NK-92 treated with Interleukin-12 subunit alpha and Interleukin-12 subunit beta, amount 100 ng/mL, for 24 hours (cell line): ENCODE results near the gene BCL10.

Source experiments
- DNase-seq: peaks from one replicate; lab custom pipeline; 2025; lab: John Stamatoyannopoulos, UW

The BCL10 gene

DNA sequence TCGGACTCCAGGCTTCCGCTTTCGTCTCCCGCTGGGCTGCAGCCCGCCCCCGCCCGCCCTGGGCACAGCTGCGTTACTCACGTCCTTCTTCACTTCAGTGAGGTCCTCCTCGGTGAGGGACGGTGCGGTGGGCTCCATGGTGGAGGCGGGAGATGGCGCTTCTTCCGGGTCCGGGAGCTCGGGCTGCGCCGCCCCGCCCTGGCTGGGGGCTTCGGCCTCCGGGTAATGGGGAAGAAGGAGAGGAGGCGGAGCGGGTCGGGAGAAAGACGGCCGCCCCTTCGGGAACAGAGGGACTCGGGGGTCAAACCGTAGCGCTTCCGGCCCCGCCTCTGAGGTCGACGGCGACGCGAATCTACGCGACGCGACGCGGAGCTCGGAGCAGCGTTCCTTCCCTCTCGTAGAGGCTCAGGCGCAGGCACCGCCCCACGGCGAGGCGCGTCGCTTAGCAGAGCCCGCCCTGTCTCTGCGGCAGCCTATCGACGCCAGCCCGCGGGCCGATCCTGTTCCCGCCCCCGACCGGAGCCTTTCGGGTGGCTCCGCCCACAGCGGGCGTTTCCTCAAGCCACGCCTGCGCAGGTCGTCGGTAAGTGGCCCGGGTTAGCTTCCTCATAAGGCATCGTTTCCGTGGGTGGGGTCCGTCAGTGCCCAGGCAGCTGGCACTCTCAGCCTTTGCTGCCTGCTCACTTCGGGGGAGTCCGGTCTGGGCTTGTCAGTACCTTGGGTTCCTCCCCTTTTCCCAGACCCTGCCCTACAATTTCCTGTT, at the start of gene BCL10:
Gene BCL10 (minus strand): TSS at position 418 of the 763 bp plus-strand sequence. CDS start 280 bp downstream, at position 138.
- DNase-seq = peak; percentile 97

DNA sequence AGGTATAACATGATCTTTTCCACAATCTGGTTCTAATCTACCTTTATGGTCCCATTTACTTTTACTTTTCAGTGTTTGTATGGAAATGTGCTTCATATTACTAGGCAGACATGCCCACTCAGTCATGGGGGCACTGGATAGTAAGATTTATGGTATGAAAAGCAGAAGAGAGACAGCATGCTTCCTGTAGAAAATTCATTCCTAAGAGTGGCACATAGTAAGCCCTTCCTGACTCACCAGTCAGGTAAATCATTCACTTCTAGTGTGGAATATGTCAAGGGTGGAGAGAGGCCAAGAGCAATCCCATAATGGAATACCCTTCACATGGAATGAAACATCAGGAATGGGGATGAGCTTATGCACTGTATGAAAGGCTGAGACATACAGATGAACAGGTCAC, 49.5 kb upstream of the BCL10 start:
- DNase-seq = no peak

DNA sequence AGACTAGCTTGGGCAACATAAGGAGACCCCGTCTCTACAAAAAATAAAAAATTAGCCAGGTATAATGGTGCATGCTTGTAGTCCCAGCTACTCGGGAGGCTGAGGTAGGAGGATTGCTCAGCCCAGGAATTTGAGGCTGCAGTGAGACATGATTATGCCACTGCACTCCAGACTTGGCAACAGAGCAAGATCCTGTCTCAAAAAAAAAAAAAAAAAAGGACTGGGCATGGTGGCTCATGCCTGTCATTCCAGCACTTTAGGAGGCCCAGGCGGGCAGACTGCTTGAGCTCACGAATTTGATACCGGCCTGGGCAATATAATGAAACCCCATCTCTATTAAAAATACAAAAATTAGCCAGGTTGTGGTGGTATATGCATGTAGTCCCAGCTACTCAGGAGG, 47.3 kb upstream of the BCL10 start:
- DNase-seq = no peak

DNA sequence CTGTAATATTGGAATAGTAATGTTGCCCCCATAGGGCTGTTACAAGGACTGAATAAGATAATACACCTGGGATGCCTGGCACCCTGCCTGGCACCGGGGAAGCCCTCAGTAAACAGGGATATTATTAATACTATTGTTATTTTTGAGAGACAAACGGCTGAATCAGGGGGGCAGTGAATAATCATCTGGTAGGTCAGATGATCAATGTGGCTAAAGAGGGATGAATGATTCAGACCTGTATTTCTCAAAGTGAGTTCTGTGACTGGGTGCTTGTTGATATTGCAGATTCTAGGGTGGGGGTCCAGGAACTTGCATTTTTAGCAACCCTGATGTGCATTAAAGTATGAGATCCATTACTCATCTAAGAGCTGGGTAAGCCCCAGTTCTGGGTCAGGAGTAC, 46.2 kb upstream of the BCL10 start:
- no peak for DNase-seq

DNA sequence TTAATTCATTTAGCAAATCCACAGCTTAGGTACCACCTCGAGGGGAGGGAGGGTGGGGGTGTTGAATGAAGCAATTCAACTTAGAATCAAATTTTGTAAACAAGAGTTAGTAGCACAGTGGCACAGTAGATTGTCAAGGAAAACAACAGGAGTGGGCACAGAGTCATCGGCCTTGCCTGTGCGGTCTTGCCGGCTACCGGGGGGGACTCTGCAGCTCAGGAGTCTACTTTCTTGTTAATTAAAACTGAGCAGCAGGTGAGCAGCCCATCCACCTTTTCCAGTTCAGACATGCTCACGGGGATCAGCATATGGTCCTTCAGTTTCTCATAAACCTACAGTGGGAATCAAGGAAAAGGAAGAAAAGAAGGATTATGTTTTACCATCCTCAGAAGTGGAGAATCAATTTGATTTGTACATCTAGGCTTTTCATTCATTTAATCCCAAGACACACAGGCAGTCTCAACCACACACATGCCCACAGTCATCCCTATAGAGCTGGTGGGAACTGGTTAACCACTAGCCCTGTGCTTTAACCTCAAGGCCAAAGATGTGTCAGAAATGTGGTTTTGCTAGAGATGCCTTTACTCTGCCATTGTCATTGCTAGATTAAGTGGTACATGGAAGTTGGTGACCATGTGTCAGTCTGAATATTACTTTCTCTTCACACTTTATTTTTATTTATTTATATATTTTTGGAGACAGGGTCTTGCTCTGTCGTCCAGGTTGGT, 45.0 kb upstream of the BCL10 start:
- peak; percentile 31 for DNase-seq

DNA sequence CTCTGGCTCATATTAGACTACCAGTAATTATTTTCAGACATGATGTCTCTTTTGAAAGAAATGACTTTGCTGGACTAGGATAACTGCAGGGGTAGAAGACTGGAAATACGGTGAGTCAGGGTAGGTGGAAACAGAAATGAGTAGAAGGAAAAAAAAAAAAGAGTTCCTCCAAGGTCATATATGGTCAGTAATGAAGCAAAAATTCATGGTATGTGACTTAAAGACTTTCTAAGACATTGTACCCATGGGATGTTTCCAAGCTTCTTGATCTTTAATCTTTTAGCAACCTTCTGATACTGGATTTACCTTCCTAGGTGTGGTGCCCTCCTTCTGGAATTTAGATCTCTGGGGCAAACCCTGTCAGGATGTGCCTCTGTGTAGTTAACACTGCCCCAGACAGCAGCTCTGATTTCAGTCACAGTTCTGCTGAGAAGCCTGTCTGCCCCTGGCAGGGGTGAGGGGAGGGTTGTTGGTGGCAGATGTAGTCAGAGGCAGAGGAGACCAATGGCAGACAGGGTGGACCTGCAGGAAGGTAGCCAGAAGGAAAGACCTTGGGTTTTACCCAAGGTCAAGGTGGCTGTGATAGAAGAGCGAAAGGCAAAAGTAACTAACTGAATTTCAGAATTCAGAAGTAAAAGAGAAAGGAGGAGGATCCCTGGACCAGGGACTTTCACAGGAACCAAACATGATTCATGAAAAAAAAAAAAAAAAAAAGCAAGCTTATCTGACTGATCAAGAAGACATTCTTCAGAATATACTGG, 44.1 kb upstream of the BCL10 start:
- DNase-seq = no peak

DNA sequence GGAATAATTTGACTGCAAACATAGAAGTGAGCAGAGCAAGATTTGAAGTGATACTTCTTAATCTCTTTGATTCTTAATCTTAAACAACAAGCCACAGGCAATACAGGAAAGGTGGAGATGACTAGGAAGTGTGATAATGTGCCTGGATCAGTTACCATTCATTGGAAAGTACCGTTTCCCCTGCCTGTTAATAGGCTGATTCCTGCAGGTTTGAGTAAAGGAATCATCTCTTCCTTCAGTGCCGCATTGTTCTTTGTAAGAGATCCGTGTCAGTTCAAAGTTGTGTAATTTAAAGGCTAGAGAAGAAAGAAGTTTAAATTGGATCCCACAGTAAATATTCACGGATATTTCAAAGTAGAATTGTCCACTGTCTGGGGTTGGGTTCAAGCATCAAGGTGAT, 43.5 kb upstream of the BCL10 start:
- DNase-seq = no peak

DNA sequence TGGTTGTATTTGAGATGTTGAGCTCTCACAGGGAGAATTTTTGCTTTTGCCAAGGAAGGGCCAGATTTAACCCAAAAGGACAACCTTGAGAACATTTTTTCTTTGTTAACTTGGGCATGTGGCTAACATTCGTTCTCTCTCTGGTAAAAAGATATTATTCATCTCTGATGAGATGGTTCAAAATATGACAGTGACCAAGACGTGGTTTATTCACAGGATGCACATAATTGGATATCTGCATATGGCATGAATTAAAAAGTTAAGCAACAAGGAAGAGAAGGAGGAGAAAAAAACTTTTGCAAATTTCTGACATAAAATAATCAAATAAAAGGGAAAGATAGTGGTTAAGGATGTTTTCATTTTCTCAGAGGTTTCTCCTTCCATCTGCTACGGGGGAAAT, 43.1 kb upstream of the BCL10 start:
- no peak for DNase-seq

DNA sequence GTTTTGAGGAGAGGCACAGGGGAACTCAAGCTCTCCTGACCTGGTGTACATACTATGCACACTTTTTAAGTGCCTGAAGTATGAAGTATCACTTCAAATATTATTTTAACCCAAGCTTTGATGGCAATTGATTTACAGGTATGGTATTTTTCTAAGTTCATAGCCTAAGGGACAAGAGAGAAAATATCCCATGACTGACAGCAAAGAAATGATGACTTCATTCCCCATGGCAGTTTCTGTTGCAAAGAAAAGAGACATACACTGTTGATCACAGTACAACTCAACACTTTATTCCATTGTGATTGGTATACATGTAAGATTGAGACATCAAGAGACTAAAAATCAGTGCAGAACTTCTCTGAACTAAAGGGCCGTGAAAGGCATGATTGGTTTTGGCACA, 41.8 kb upstream of the BCL10 start:
- no peak for DNase-seq

DNA sequence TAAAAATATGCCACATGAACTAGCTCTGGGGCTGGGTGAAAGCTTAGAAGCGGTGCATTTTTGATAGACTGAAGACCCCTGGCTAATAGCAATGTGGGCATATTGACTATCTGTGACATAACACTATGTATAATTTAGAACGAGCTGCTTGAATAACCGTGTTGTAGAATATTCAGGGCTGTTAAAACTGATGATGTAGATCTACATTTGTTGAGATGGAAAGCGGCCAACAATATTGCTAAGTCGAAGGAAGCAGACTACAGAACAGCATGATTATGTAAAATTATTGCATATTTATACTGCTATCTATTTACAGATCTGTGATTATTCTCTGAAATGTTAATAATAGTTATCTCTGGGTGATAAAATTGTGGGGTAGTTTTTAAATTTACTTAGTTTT, 41.1 kb upstream of the BCL10 start:
- DNase-seq = no peak

DNA sequence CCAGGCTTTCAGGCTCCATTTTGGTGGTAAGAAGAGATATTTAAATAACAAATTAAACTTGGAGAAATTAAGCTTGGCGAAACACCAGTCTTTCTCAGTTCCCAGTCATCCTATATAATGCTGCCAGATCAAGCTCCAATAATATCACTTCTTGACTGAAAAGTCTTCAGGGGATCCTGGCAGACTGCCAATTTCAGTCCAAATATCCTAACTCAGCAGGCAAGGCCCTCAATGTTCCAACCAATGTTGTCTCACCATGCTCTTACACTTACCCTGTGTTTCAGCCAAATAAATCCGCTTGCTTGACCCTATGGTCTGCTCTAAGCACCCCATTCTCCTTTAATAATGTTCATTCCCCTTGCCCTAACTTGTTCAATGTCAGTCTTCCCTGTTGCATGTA, 39.9 kb upstream of the BCL10 start:
- DNase-seq = no peak

DNA sequence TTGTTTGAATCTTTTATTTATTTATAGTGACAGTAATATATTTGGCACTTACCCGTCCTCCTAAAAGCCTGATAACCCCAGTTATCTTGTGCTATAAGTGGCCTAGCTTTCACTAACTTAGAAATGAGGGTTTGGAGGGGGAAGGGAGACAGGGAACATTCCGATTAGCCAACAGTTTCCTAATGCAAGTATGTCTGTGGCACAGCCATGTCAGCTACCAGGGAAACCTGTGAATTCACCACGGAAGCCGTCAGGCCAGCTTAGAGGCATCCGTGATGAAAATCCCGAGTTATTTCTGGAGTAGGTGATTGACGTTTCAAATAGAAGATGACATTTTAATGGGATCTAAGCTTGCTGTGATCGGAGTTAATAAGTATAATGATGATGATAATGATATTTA, 39.4 kb upstream of the BCL10 start:
- DNase-seq = no peak

DNA sequence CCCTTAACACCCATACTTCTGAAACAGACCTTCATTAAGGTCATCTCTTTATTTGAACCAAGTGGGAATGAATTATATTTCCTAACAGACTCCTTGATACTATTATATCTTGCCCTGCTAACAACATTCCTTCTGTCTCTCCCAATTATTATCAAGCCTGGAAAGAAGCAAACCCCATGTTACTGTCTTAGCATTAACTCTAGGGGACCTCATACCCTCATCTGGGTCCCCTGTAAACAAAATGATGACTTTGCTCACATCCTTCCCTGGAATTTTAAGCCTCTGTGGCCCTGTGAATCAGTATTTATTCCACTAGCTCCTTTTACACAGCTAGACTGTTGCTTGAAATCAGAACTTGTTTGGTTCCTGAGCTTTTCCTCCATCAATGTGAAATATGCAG, 38.3 kb upstream of the BCL10 start:
- no peak for DNase-seq

DNA sequence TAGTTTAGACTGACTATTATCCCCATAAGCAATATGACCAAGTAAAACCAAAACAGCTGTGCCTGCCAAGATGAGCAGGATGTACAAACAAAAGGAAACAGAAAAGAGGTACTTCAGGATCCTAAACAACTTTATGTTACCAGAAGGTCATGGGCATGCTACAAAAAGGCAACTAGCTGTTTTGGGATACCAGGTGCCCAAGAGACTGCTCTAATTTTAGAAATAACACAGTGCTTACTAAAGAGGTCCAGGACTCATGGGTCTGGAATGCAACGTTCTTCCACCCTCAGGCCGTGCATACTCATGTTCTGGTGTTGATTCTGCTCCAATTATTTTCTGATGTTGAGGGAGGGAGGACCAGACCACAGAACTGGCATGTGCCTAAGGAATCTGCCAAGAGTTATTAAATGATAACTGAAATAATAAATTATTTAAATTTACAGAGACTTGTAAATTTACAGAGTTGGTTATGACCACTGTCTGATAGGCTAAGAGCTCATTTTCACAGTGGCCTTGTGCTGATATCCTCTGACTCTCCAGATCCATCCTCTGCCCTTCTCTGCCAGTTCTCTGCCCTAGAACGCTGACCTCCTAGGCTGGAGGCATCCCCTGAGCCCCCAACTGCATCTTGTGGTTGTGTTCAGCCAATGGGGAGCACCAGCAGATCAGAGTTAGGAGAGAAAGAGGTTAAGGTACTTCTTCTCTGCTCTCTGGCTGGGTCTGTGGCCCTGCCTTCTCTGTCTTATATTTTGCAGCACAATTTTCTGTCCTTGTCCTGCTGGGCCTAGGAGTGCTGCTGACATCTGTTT, 37.7 kb upstream of the BCL10 start:
- DNase-seq = no peak

DNA sequence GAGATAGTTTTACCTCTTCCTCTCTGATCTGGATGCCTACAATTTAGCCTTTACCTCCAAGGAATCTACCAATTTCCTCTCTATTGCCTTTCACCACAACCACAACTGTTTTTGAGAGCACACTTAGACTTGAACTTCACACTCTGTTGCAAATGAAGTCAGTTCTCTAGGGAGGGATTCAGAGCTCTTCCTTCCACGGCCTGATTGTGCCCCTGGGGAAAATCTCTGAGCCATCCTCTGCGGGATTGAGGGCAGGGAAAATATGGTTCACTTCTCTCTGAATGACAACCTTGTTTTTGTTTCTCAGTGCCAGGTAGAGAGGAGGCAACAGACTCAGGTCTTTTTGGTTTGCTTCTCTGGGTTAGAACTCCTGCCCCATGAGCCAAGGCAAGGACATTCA, 35.4 kb upstream of the BCL10 start:
- no peak for DNase-seq

DNA sequence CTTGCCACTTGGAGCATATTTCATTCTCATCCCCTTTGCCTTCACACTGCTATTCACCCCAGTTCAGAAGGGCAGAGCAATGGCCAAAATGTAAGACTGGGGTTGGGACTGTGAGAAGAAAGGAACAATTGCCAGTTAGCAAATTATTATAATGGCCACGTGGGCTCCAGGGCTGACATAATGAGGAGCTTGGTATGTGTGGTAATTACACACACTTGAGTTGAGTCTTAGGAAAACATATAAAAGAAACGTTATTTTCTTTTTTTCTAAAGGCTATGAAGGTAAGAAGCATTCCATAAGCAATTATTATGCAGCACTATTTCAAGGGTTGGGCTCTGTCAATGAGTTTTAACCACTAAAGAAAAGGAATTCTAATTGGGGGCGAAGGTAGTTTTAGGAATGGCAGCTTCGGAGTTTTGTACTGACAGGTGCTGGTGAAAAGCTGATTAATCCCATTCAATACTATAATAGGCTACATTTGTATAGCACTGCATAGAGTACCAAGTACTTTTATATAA, 32.5 kb upstream of the BCL10 start:
- no peak for DNase-seq

DNA sequence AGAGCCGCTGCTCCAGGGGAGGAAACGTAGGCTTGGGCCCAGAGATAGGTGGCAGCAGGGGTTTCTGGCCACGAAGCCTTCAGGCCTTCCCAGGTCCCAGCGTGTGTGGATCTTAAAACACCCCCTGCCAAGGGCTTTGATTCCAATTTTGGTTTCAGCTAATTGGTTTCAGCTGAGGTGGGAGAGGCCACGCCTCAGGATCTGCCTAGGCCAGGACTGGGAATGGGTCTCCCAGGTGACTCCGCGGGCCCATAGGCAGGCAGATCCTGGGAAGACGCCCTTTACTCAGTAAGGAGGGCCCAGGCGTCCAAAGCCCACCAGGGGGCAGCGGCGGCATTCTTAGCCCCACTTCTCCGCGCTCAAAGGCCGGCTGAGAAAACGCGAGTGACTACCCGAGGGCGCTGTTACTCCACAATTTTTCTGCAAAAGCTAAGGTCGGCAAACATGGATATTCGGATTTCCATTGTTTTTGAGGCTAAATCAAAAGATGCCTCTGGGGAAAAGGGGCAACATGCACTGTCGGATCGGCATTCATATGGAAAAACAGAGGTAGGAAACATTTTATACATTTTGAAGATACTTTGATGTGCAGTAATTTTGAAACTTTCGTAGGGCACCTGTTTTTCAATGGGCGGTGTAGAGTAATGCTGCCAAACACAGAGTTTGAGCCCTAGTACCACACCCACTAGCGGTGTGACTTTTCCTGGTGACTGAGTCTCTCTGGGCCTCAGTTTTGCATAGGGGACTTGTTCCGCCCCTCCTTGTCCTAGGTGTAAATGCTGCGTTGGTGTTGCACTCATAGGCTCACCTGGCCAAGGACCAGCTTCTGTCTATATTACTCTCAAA, 31.8 kb upstream of the BCL10 start:
- no peak for DNase-seq

DNA sequence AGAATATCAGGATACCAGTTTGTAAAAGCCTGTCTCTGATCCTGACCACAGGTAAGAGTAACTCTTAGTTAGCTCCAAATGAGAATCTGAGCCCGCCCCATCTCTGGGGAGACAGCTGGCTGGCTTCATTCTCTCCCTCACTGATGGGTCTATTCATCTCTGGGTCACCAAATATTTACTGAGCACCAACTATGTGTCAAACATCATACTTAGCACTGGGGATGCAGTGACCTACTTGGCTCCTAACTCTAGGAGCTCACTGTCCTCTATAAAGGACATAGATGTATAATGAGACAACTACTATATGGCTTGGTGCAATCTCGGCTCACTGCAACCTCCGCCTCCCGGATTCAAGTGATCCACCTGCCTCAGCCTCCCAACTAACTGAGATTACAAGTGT, 29.8 kb upstream of the BCL10 start:
- DNase-seq = no peak

DNA sequence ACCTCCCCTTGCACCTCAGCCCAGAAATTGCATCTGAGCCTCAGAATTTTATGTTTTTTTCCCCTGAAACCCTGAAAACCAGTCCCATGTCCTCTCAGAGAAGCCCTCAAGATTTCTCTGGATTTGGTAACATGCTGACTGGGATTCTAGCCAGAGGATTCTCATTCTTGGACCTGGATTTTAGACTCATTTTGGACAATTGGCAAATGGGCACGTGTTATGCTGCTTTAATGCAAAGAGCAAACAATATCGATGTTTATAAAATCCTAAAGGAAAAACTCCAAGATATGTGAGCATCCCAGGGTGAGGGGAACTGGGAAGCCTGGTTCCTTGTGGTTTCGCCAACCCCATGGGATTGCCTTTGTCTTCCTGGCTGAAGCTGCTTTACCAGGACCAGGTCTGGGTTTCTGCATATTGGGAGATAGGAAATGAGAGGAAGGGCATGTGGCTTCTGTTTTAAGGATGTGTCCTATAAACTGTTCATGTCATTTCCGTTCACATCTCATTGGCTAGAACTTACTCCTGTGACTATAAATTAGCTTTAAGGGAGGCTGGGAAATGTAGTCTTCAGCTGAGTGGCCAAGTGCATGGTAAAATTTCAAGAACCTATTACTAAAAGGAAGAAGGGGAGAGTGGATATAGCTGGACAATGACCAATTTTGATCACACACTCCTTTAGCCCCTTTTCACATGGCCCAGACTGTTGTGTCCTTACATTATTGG, 27.2 kb upstream of the BCL10 start:
- no peak for DNase-seq

DNA sequence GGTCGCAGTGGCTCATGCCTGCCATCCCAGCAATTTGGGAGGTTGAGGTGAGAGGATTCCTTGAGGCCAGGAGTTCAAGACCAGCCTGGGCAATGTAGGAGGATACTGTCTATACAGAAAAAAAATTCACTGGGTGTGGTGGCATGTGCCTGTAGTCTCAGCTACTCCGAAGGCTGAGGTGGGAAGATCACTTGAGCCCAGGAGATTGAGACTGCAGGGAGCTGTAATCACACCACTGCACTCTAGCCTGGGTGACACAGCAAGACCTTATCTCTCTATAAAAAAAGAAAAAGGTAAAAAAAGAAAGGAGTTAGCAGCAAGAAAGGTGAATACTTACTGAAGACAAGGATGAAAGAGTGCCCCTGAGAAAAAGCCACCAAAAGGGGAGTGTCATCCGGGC, 23.7 kb upstream of the BCL10 start:
- DNase-seq = no peak
